Uterus (tissue), 2 donors: ENCODE measurements around the gene TMEM270.

Experiments used
- POLR2A ChIP-seq, 2 donors: fragments of 450-650 bp; IDR thresholded peaks; one replicate each; pipeline ENCODE4 v1.6.1; 2016; ENCODE audit warnings: antibody characterized with exemption in 2 of 2, mild to moderate bottlenecking in 1 of 2, moderate library complexity in 1 of 2
- TF ChIP-seq, protein P1 (sequence below), 4 experiments: fragments of 200-600 bp in 2 of 4; fragments of 450-650 bp in 2 of 4; sonication (generic) in 2 of 4; IDR thresholded peaks; one replicate each; pipeline ENCODE4 v1.5.1; 2016 to 2019; ENCODE audit warnings: antibody characterized with exemption in 4 of 4, mild to moderate bottlenecking in 2 of 4, moderate library complexity in 1 of 4

DNA sequence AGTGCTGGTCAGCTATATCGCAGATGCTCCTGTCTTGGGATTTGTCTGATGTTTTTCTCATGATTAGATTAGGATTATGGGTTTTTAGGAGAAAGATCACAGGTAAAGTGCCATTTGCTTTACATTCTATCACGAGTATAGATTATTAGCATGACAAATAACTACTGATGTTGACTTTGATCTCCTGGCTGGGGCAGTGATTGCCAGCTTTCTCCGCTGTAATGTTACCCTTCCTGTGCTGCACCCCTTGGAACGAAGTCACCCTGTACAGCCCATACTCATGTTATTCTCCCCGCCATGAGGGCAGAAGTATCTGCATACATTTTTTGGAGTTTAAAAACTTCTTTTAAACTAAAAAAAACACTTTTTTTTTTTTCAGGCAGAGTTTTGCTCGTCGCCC, 40.9 kb upstream of the TMEM270 start:
- TF ChIP-seq, protein P1, sequence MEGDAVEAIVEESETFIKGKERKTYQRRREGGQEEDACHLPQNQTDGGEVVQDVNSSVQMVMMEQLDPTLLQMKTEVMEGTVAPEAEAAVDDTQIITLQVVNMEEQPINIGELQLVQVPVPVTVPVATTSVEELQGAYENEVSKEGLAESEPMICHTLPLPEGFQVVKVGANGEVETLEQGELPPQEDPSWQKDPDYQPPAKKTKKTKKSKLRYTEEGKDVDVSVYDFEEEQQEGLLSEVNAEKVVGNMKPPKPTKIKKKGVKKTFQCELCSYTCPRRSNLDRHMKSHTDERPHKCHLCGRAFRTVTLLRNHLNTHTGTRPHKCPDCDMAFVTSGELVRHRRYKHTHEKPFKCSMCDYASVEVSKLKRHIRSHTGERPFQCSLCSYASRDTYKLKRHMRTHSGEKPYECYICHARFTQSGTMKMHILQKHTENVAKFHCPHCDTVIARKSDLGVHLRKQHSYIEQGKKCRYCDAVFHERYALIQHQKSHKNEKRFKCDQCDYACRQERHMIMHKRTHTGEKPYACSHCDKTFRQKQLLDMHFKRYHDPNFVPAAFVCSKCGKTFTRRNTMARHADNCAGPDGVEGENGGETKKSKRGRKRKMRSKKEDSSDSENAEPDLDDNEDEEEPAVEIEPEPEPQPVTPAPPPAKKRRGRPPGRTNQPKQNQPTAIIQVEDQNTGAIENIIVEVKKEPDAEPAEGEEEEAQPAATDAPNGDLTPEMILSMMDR (IDR thresholded peaks at IDR 0.05) = no peak
- no peak for TF ChIP-seq POLR2A (IDR thresholded peaks at IDR 0.05)
